Keratinocyte (primary cell): ENCODE data around the gene KLHL5. TPM values are rescaled to one million over a fixed set of nuclear protein-coding genes. Genes with fewer than 3 reads are reported as not detected.
A peak's percentile ranks its signal among the peaks of the same experiment; 100 is the strongest.

Experiments used
- DNase-seq: peaks from one replicate; pipeline ENCODE4 v3.0.0-alpha.2; 2011; ENCODE audit warnings: low read depth, missing footprints, low spot score
- FAIRE-seq: peaks from 2 replicates; lab custom pipeline; 2011; peaks lifted over from hg19 to GRCh38; lab: Jason Lieb, UNC
- H2AFZ ChIP-seq: 2 replicates; pipeline ENCODE4 v1.6.0; 2012; ENCODE audit warnings: low read length, control low read depth, inconsistent platforms; ENCODE audit not compliant: control insufficient read depth
- H3K27ac ChIP-seq: 2 replicates; pipeline ENCODE4 v1.5.1; 2011; ENCODE audit warnings: low read length; ENCODE audit not compliant: control insufficient read depth, insufficient read depth
- H3K27me3 ChIP-seq: 3 replicates; pipeline ENCODE4 v1.6.0; 2011; ENCODE audit warnings: low read length; ENCODE audit not compliant: control insufficient read depth, insufficient read depth; ENCODE audit errors: extremely low read depth
- H3K36me3 ChIP-seq, 2 experiments: 2 replicates in 1 of 2; 3 replicates in 1 of 2; pipeline ENCODE4 v1.5.1; 2011; ENCODE audit warnings: low read length in 2 of 2, mild to moderate bottlenecking in 1 of 2; ENCODE audit not compliant: control insufficient read depth in 2 of 2, insufficient read depth in 2 of 2; ENCODE audit errors: extremely low read depth in 1 of 2
- H3K4me1 ChIP-seq: 3 replicates; pipeline ENCODE4 v1.5.1; 2011; ENCODE audit warnings: low read length; ENCODE audit not compliant: control insufficient read depth, insufficient read depth; ENCODE audit errors: extremely low read depth
- H3K4me2 ChIP-seq: 3 replicates; pipeline ENCODE4 v1.6.0; 2011; ENCODE audit warnings: low read depth, low read length; ENCODE audit not compliant: control insufficient read depth, insufficient read depth; ENCODE audit errors: extremely low read depth
- H3K4me3 ChIP-seq, 3 experiments: fragments of 200-600 bp in 1 of 3; sonication (generic) in 1 of 3; 2 replicates in 2 of 3; 3 replicates in 1 of 3; pipeline ENCODE4 v1.5.1; 2011 to 2016; ENCODE audit warnings: low read length in 3 of 3, mild to moderate bottlenecking in 3 of 3, control low read depth in 2 of 3, inconsistent platforms in 1 of 3, low read depth in 1 of 3, mixed read lengths in 1 of 3, mixed run types in 1 of 3, moderate library complexity in 1 of 3; ENCODE audit not compliant: control insufficient read depth in 2 of 3, insufficient read depth in 2 of 3; ENCODE audit errors: extremely low read depth in 1 of 3
- H3K79me2 ChIP-seq: 2 replicates; pipeline ENCODE4 v1.6.0; 2012; ENCODE audit warnings: low read length; ENCODE audit not compliant: control insufficient read depth, insufficient read depth
- H3K9ac ChIP-seq: 3 replicates; pipeline ENCODE4 v1.6.0; 2011; ENCODE audit warnings: low read length; ENCODE audit not compliant: control insufficient read depth, insufficient read depth; ENCODE audit errors: extremely low read depth
- H3K9me1 ChIP-seq: 3 replicates; pipeline ENCODE4 v1.6.0; 2011; ENCODE audit warnings: low read length; ENCODE audit not compliant: control insufficient read depth, insufficient read depth; ENCODE audit errors: extremely low read depth
- H3K9me3 ChIP-seq: 2 replicates; pipeline ENCODE4 v1.5.1; 2012; ENCODE audit warnings: low read depth, low read length; ENCODE audit not compliant: control insufficient read depth
- H4K20me1 ChIP-seq: 3 replicates; pipeline ENCODE4 v1.6.0; 2011; ENCODE audit warnings: low read length; ENCODE audit not compliant: control insufficient read depth, insufficient read depth; ENCODE audit errors: extremely low read depth
- EZH2 ChIP-seq: IDR thresholded peaks from one replicate; pipeline ENCODE4 v1.6.1; 2012; ENCODE audit warnings: inconsistent platforms, mild to moderate bottlenecking, low read length, moderate library complexity
- dilution Hi-C: fragments of 300-500 bp; cut with MboI; formaldehyde crosslinking; loops from one replicate; pipeline ENCODE4 v1.7.0; 2020; ENCODE audit warnings: low sequenced_read_pairs; ENCODE audit not compliant: extremely low pct_ligation_motif_present
- polyA plus RNA-seq, 5 experiments: library from polyadenylated mRNA; depleted of rRNA in 3 of 5; stranded (reverse) in 3 of 5; stranded (forward) in 1 of 5; unstranded in 1 of 5; fragments of >200 nt; gene quantifications; 1 replicate in 1 of 5; 2 replicates in 3 of 5; 3 replicates in 1 of 5; pipeline versions ENCODE4 v1.2.1 to v1.2.3, GENCODE V29; 2011 to 2012; ENCODE audit warnings: missing spikeins in 2 of 5, low read depth in 1 of 5, low replicate concordance in 1 of 5
- TF ChIP-seq, protein P1 (sequence below), 3 experiments: IDR thresholded peaks in 1 of 3; conservative IDR thresholded peaks in 1 of 3; optimal IDR thresholded peaks in 1 of 3; 2 replicates in 2 of 3; 3 replicates in 1 of 3; pipeline versions ENCODE3 to v1.5.1; 2011; ENCODE audit warnings: low read length in 3 of 3, mild to moderate bottlenecking in 3 of 3, moderate library complexity in 2 of 3, control low read depth in 1 of 3, inconsistent platforms in 1 of 3; ENCODE audit not compliant: insufficient read depth in 2 of 3; ENCODE audit errors: extremely low read depth in 1 of 3

Gene KLHL5
- polyA plus RNA-seq, 1 donor (not counting 4 experiments of a cell fraction or from before 2014, with no cell fraction given), result 25.4 TPM

GRCh38 chr4:39032218-39033085, 29.6 kb upstream of the KLHL5 start, which contains the start of gene TMEM156:
TMEM156 (minus strand) TSS chr4:39032409; CDS start chr4:39032313, 96 bp downstream.
- Histone ChIP-seq H3K9ac (peak within 1 kb of the TSS; percentile 35), H3K79me2 (no peaks in the 10 kb centered on the region), H3K4me2 (peak within 1 kb of the TSS; percentile 70), H3K4me3 (no peak within 1 kb of the TSS), H3K27ac (peak within 1 kb of the TSS; percentile 66), H3K36me3 (no peaks in the 10 kb centered on the region), H3K27me3 (no peaks in the 10 kb centered on the region), H3K9me3 (no peaks in the 10 kb centered on the region), H3K4me1 (peaks cover 30% of the 10 kb centered on the region), H3K9me1 (no peaks in the 10 kb centered on the region), H2AFZ (peak within 1 kb of the TSS; percentile 40), H4K20me1 (no peaks in the 10 kb centered on the region)
- DNase-seq, result no peak
- dilution Hi-C loops, result no loop called here
- no peak for TF ChIP-seq EZH2
- TF ChIP-seq, protein P1, sequence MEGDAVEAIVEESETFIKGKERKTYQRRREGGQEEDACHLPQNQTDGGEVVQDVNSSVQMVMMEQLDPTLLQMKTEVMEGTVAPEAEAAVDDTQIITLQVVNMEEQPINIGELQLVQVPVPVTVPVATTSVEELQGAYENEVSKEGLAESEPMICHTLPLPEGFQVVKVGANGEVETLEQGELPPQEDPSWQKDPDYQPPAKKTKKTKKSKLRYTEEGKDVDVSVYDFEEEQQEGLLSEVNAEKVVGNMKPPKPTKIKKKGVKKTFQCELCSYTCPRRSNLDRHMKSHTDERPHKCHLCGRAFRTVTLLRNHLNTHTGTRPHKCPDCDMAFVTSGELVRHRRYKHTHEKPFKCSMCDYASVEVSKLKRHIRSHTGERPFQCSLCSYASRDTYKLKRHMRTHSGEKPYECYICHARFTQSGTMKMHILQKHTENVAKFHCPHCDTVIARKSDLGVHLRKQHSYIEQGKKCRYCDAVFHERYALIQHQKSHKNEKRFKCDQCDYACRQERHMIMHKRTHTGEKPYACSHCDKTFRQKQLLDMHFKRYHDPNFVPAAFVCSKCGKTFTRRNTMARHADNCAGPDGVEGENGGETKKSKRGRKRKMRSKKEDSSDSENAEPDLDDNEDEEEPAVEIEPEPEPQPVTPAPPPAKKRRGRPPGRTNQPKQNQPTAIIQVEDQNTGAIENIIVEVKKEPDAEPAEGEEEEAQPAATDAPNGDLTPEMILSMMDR (optimal IDR thresholded peaks at IDR 0.05 in 1 of 3, IDR thresholded peaks at IDR 0.05 in 1 of 3, conservative IDR thresholded peaks at IDR 0.05 in 1 of 3; ENCODE audit: extremely low read depth in 1 of 3, insufficient read depth in 2 of 3, low read length in 3 of 3), result no peak
- peak; percentile 84 for FAIRE-seq

- no peak overlapping the region for H3K9ac ChIP-seq
- H3K36me3 ChIP-seq, result no peaks in the 10 kb centered on the region
- DNase-seq (no peak), FAIRE-seq (no peak)
- no peaks in the 10 kb centered on the region for H4K20me1 ChIP-seq
- H2AFZ ChIP-seq, result no peak overlapping the region
- peak overlapping the region; percentile 6 for H3K4me2 ChIP-seq
- no peak overlapping the region for H3K4me3 ChIP-seq
- dilution Hi-C loops, result no loop called here
- no peaks in the 10 kb centered on the region for H3K27me3 ChIP-seq
- H3K9me3 ChIP-seq, result no peaks in the 10 kb centered on the region
- H3K27ac ChIP-seq, result peak overlapping the region; percentile 10
- peaks cover 44% of the 10 kb centered on the region for H3K4me1 ChIP-seq
- H3K9me1 ChIP-seq, result no peaks in the 10 kb centered on the region
- H3K79me2 ChIP-seq, result no peaks in the 10 kb centered on the region
- TF ChIP-seq, protein P1 (optimal IDR thresholded peaks at IDR 0.05 in 1 of 3, IDR thresholded peaks at IDR 0.05 in 1 of 3, conservative IDR thresholded peaks at IDR 0.05 in 1 of 3; ENCODE audit: extremely low read depth in 1 of 3, insufficient read depth in 2 of 3, low read length in 3 of 3), result no peak
- no peak for TF ChIP-seq EZH2
These were observed 25.9 kb upstream of the KLHL5 start for GRCh38 chr4:39036172-39036571.
